HepG2 (cell line): ENCODE data around the gene CAPRIN2. TPM values are rescaled to one million over a fixed set of nuclear protein-coding genes. Genes with fewer than 3 reads are reported as not detected.

Source experiments
- ATAC-seq: fragments of 200-7000 bp; cut with Tn5 transposase; 3 replicates; pipeline ENCODE4 v1.9.1; 2020; ENCODE audit warnings: mild to moderate bottlenecking, moderate library complexity
- BruUV-seq: library from RNA; stranded (reverse); fragments of 400-500 nt; replicated peaks from 2 replicates; lab custom pipeline; 2021; lab: Mats Ljungman, UMichigan
- CTCF ChIA-PET: fragments of 300-600 bp; formaldehyde crosslinking; extraction: SDS; loops from one replicate; lab custom pipeline; 2021; ENCODE audit warnings: low total read pairs, inconsistent platforms, low intra/inter-chr PET ratio; lab: Yijun Ruan, JAX
- POLR2A ChIA-PET: fragments of 350-600 bp; sonication (Branson Sonifier 250); formaldehyde crosslinking; loops from one replicate; lab custom pipeline; 2020; ENCODE audit warnings: antibody characterized with exemption, inconsistent platforms; lab: Yijun Ruan, JAX
- DNase-seq: peaks from one replicate; pipeline ENCODE4 v3.0.0-alpha.2; 2015; ENCODE audit warnings: low spot score
- FAIRE-seq: peaks from 3 replicates; lab custom pipeline; 2011; peaks lifted over from hg19 to GRCh38; lab: Jason Lieb, UNC
- H2AFZ ChIP-seq: one replicate; pipeline ENCODE4 v1.6.1; 2011; ENCODE audit warnings: low read length, inconsistent platforms
- H3K27ac ChIP-seq: fragments of 300-600 bp; 3 replicates; pipeline ENCODE4 v1.8.0; 2011; ENCODE audit warnings: mixed run types, mild to moderate bottlenecking, mixed read lengths, low read length, inconsistent platforms; ENCODE audit not compliant: insufficient read depth; ENCODE audit errors: extremely low read length
- H3K27me3 ChIP-seq, 2 experiments: fragments of 200-600 bp in 1 of 2; 2 replicates in 1 of 2; 3 replicates in 1 of 2; pipeline versions ENCODE4 v1.6.0 to v1.8.0; 2011; ENCODE audit warnings: low read length in 2 of 2, mild to moderate bottlenecking in 2 of 2, moderate library complexity in 2 of 2, inconsistent platforms in 1 of 2; ENCODE audit not compliant: insufficient read depth in 2 of 2, control insufficient read depth in 1 of 2
- H3K36me3 ChIP-seq, 2 experiments: fragments of 200-600 bp in 1 of 2; replicated peaks in 1 of 2; 2 replicates in 1 of 2; 3 replicates in 1 of 2; pipeline versions ENCODE4 v1.5.1 to v1.8.0; 2011; ENCODE audit warnings: low read length in 2 of 2, inconsistent platforms in 1 of 2; ENCODE audit not compliant: insufficient read depth in 2 of 2, control insufficient read depth in 1 of 2
- H3K4me1 ChIP-seq: 2 replicates; pipeline ENCODE4 v1.5.1; 2012; ENCODE audit warnings: low read length, inconsistent platforms; ENCODE audit not compliant: insufficient read depth
- H3K4me2 ChIP-seq: 2 replicates; pipeline ENCODE4 v1.6.0; 2011; ENCODE audit warnings: low read depth, low read length, inconsistent platforms
- H3K4me3 ChIP-seq, 3 experiments: fragments of 200-600 bp in 1 of 3; sonication (generic), shearing (Covaris generic) in 1 of 3; replicated peaks in 1 of 3; 2 replicates each; pipeline ENCODE4 v1.5.1; 2011 to 2016; ENCODE audit warnings: low read length in 3 of 3, inconsistent platforms in 2 of 3, low read depth in 2 of 3, mild to moderate bottlenecking in 2 of 3, control low read depth in 1 of 3, mixed read lengths in 1 of 3; ENCODE audit not compliant: insufficient read depth in 1 of 3
- H3K79me2 ChIP-seq: one replicate; pipeline ENCODE4 v1.6.1; 2011; ENCODE audit warnings: low read length, inconsistent platforms; ENCODE audit not compliant: insufficient read depth
- H3K9ac ChIP-seq: 2 replicates; pipeline ENCODE4 v1.6.0; 2011; ENCODE audit warnings: mild to moderate bottlenecking, low read depth, low read length, inconsistent platforms; ENCODE audit not compliant: insufficient read depth
- H3K9me3 ChIP-seq: 2 replicates; pipeline ENCODE4 v1.5.1; 2012; ENCODE audit warnings: mild to moderate bottlenecking, low read length
- H4K20me1 ChIP-seq: 2 replicates; pipeline ENCODE4 v1.6.0; 2011; ENCODE audit warnings: inconsistent platforms, mild to moderate bottlenecking, low read length, moderate library complexity; ENCODE audit not compliant: insufficient read depth
- DPF2 ChIP-seq: sonication (generic); formaldehyde crosslinking; IDR thresholded peaks from 2 replicates; pipeline ENCODE4 v1.4.0; 2020; ENCODE audit warnings: mild to moderate bottlenecking, low read depth, missing genetic modification reagents, borderline replicate concordance
- KLF13 ChIP-seq: sonication (generic); formaldehyde crosslinking; IDR thresholded peaks from 2 replicates; pipeline ENCODE4 v1.4.0; 2020; ENCODE audit warnings: mild to moderate bottlenecking, missing genetic modification reagents
- PCBP2 ChIP-seq: fragments of 200-400 bp; formaldehyde crosslinking; optimal IDR thresholded peaks from 2 replicates; pipeline ENCODE3; 2018; ENCODE audit warnings: low read length, low read depth; ENCODE audit not compliant: poor library complexity, severe bottlenecking
- SNAI1 ChIP-seq: sonication (generic); formaldehyde crosslinking; IDR thresholded peaks from 2 replicates; pipeline ENCODE4 v1.5.0; 2020; ENCODE audit warnings: mild to moderate bottlenecking, missing genetic modification reagents, borderline replicate concordance
- ZNF343 ChIP-seq: sonication (generic); formaldehyde crosslinking; IDR thresholded peaks from 2 replicates; pipeline ENCODE4 v1.4.0; 2020; ENCODE audit warnings: mild to moderate bottlenecking, missing genetic modification reagents
- ZNF773 ChIP-seq: sonication (generic); formaldehyde crosslinking; IDR thresholded peaks from 2 replicates; pipeline ENCODE4 v1.4.0; 2020; ENCODE audit warnings: missing genetic modification reagents, borderline replicate concordance
- WGBS: methylation state at CpG from one replicate; pipeline ENCODE4 v1.1.6; 2017; ENCODE audit warnings: low lambda C conversion rate; 5-methylcytosine and 5-hydroxymethylcytosine counted together
- in situ Hi-C: cut with HindIII; loops from 2 replicates; pipeline ENCODE4 v1.10.0; 2017; ENCODE audit warnings: low pct_unique_long_range_greater_than_20kb; ENCODE audit not compliant: extremely low pct_ligation_motif_present
- intact Hi-C: fragments of 100-400 bp; cut with micrococcal nuclease; formaldehyde crosslinking; loops from one replicate; pipeline ENCODE4 v1.10.0; 2022; ENCODE audit not compliant: unreplicated experiment
- polyA plus RNA-seq, 8 experiments: library from polyadenylated mRNA; depleted of rRNA in 3 of 8; stranded (reverse) in 7 of 8; unstranded in 1 of 8; fragments of >200 nt; fragmentation: Illumina TruSeq in 4 of 8; extraction: Trizol in 4 of 8; gene quantifications; 2 replicates each; pipeline versions ENCODE4 v1.2.1 to v1.2.3, GENCODE V29; 2011 to 2016; ENCODE audit warnings: low read depth in 4 of 8, missing spikeins in 1 of 8, mixed read lengths in 1 of 8; ENCODE audit not compliant: insufficient read depth in 1 of 8
- total RNA-seq, 5 experiments: library from RNA; depleted of rRNA; stranded (reverse); fragments of >200 nt; fragmentation: Illumina TruSeq; extraction: Trizol; gene quantifications; 2 replicates each; pipeline ENCODE4 v1.2.3, GENCODE V29; 2016; ENCODE audit warnings: low read depth in 1 of 5
- TF ChIP-seq, protein P1 (sequence below): IDR thresholded peaks from 2 replicates; pipeline ENCODE4 v1.6.1; 2016
- TF ChIP-seq, protein P2 (sequence below): sonication (generic); formaldehyde crosslinking; IDR thresholded peaks from 2 replicates; pipeline ENCODE4 v1.4.0; 2020; ENCODE audit warnings: mild to moderate bottlenecking, missing genetic modification reagents

CAPRIN2 gene
- total and polyA plus RNA-seq, 2 of the 13 experiments (the other 11 are each of a cell fraction or from before 2014, with no cell fraction given) = 21.7 to 30.6 TPM

DNA sequence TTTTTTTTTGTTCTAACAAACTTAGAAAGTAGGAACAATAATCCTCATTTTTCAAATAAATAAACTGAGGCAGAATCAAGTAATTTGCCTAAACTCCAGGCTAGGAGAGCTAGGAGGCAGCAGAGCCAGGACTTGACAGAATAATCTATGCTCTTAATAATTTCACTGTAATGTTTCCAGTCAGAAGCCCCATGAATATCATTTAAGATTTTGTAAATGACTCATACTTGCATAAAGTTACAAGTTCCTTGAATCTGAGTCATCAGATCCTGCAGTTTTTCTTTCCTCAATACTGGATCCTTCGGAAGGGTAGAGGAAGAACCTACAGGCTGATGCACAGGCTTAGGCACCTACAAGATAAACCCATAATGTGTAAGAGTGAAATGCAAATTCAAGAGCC, 29.0 kb downstream of the CAPRIN2 start:
- TF ChIP-seq SNAI1 (CRISPR knock-in tag) (no peak), DPF2 (no peak), ZNF343 (CRISPR knock-in tag) (no peak), KLF13 (CRISPR knock-in tag) (no peak), PCBP2 (no peak), ZNF773 (no peak)
- TF ChIP-seq, protein P1, sequence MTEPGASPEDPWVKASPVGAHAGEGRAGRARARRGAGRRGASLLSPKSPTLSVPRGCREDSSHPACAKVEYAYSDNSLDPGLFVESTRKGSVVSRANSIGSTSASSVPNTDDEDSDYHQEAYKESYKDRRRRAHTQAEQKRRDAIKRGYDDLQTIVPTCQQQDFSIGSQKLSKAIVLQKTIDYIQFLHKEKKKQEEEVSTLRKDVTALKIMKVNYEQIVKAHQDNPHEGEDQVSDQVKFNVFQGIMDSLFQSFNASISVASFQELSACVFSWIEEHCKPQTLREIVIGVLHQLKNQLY (CRISPR knock-in tag) = no peak
- TF ChIP-seq, protein P2, sequence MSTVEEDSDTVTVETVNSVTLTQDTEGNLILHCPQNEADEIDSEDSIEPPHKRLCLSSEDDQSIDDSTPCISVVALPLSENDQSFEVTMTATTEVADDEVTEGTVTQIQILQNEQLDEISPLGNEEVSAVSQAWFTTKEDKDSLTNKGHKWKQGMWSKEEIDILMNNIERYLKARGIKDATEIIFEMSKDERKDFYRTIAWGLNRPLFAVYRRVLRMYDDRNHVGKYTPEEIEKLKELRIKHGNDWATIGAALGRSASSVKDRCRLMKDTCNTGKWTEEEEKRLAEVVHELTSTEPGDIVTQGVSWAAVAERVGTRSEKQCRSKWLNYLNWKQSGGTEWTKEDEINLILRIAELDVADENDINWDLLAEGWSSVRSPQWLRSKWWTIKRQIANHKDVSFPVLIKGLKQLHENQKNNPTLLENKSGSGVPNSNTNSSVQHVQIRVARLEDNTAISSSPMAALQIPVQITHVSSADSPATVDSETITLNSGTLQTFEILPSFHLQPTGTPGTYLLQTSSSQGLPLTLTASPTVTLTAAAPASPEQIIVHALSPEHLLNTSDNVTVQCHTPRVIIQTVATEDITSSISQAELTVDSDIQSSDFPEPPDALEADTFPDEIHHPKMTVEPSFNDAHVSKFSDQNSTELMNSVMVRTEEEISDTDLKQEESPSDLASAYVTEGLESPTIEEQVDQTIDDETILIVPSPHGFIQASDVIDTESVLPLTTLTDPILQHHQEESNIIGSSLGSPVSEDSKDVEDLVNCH (CRISPR knock-in tag) = no peak
- TF ChIP-seq, all 625 proteins: peak for 0
- in situ Hi-C loops = no loop called here
- CTCF ChIA-PET = no interaction called here
- DNase-seq (no peak), ATAC-seq (no peak), FAIRE-seq (no peak)
- Histone ChIP-seq H3K27me3 (no peaks in the 10 kb centered on the region; a peak in 1 of 5 replicates), H3K4me2 (no peak overlapping the region), H3K36me3 (peaks cover 14 to 43% of the 10 kb centered on the region in 2 experiments), H4K20me1 (no peaks in the 10 kb centered on the region), H2AFZ (no peak overlapping the region), H3K79me2 (peaks cover 2% of the 10 kb centered on the region), H3K27ac (no peak overlapping the region), H3K4me1 (peaks cover 22% of the 10 kb centered on the region), H3K4me3 (no peak overlapping the region), H3K9ac (no peak overlapping the region), H3K9me3 (no peaks in the 10 kb centered on the region)
- BruUV-seq = no TSS peak
- POLR2A ChIA-PET = no interaction called here
- WGBS = 92% methylated on average over 1 of the region's 1 CpG
- intact Hi-C loops = no loop called here
